Stomach (tissue), 4 donors: Measurements from ENCODE around the gene HS6ST3.

Experiments
- CTCF ChIP-seq, 7 experiments: fragments of 450-650 bp in 4 of 7; fragments of 200-600 bp in 3 of 7; sonication (generic) in 3 of 7; IDR thresholded peaks; one replicate each; pipeline ENCODE4 v1.5.1; 2016 to 2019; ENCODE audit warnings: antibody characterized with exemption in 7 of 7, control low read depth in 2 of 7, mild to moderate bottlenecking in 1 of 7
- EP300 ChIP-seq: sonication (generic); formaldehyde crosslinking; IDR thresholded peaks from one replicate; pipeline ENCODE4 v1.6.1; 2017; ENCODE audit warnings: antibody characterized with exemption
- POLR2A ChIP-seq, 4 donors: fragments of 450-650 bp; IDR thresholded peaks; one replicate each; pipeline ENCODE4 v1.6.1; 2016; ENCODE audit warnings: antibody characterized with exemption in 4 of 4, control low read depth in 2 of 4, mild to moderate bottlenecking in 1 of 4, moderate library complexity in 1 of 4
- POLR2AphosphoS5 ChIP-seq, 3 donors: sonication (generic); formaldehyde crosslinking; IDR thresholded peaks; one replicate each; pipeline ENCODE4 v1.6.1; 2016; ENCODE audit warnings: antibody characterized with exemption in 3 of 3

GRCh38 chr13:96252903-96253302 lies 163.0 kb downstream of the HS6ST3 start:
- TF ChIP-seq POLR2A (IDR thresholded peaks at IDR 0.05) (no peak), CTCF (IDR thresholded peaks at IDR 0.05) (no peak), EP300 (no peak), POLR2AphosphoS5 (IDR thresholded peaks at IDR 0.05) (no peak)
